Astrocyte (in vitro differentiated cells and primary cell): ENCODE data around the gene MRPL12. TPM values are rescaled to one million over a fixed set of nuclear protein-coding genes. Genes with fewer than 3 reads are reported as not detected.

Experiments used
- DNase-seq: peaks from one replicate; pipeline ENCODE4 v3.0.0-alpha.2; 2010; ENCODE audit warnings: low read depth
- FAIRE-seq: peaks from 2 replicates; lab custom pipeline; 2011; peaks lifted over from hg19 to GRCh38; lab: Jason Lieb, UNC
- H2AFZ ChIP-seq: 2 replicates; pipeline ENCODE4 v1.6.0; 2012; ENCODE audit warnings: low read depth, low read length, inconsistent platforms
- H3K27ac ChIP-seq: 2 replicates; pipeline ENCODE4 v1.5.1; 2011; ENCODE audit warnings: low read depth, low read length, inconsistent platforms
- H3K27me3 ChIP-seq: 2 replicates; pipeline ENCODE4 v1.6.0; 2011; ENCODE audit warnings: low read length, inconsistent platforms; ENCODE audit not compliant: insufficient read depth
- H3K36me3 ChIP-seq: 2 replicates; pipeline ENCODE4 v1.5.1; 2011; ENCODE audit warnings: low read length, inconsistent platforms; ENCODE audit not compliant: insufficient read depth
- H3K4me1 ChIP-seq: 2 replicates; pipeline ENCODE4 v1.5.1; 2011; ENCODE audit warnings: low read length, inconsistent platforms; ENCODE audit not compliant: insufficient read depth
- H3K4me2 ChIP-seq: 2 replicates; pipeline ENCODE4 v1.6.0; 2012; ENCODE audit warnings: low read length, inconsistent platforms
- H3K4me3 ChIP-seq: 2 replicates; pipeline ENCODE4 v1.5.1; 2011; ENCODE audit warnings: low read depth, mild to moderate bottlenecking, low read length, inconsistent platforms; ENCODE audit not compliant: insufficient read depth
- H3K79me2 ChIP-seq: 2 replicates; pipeline ENCODE4 v1.6.0; 2012; ENCODE audit warnings: mild to moderate bottlenecking, low read length, inconsistent platforms; ENCODE audit not compliant: insufficient read depth
- H3K9ac ChIP-seq: 2 replicates; pipeline ENCODE4 v1.6.0; 2012; ENCODE audit warnings: mild to moderate bottlenecking, low read length, inconsistent platforms
- H3K9me3 ChIP-seq: 2 replicates; pipeline ENCODE4 v1.5.1; 2012; ENCODE audit warnings: low read depth, mild to moderate bottlenecking, low read length, inconsistent platforms; ENCODE audit not compliant: insufficient read depth
- H4K20me1 ChIP-seq: 2 replicates; pipeline ENCODE4 v1.6.0; 2012; ENCODE audit warnings: low read length, inconsistent platforms; ENCODE audit not compliant: insufficient read depth
- H3K27ac Mint-ChIP-seq: one replicate; pipeline ENCODE4 v1.8.0; 2021; ENCODE audit warnings: mild to moderate bottlenecking, mixed read lengths; ENCODE audit not compliant: unreplicated experiment
- H3K27me3 Mint-ChIP-seq: one replicate; pipeline ENCODE4 v1.8.0; 2021; ENCODE audit warnings: low read depth, mixed read lengths; ENCODE audit not compliant: unreplicated experiment
- H3K36me3 Mint-ChIP-seq: one replicate; pipeline ENCODE4 v1.8.0; 2021; ENCODE audit warnings: low read depth, mixed read lengths; ENCODE audit not compliant: unreplicated experiment
- H3K4me1 Mint-ChIP-seq: one replicate; pipeline ENCODE4 v1.8.0; 2021; ENCODE audit warnings: low read depth, mixed read lengths; ENCODE audit not compliant: unreplicated experiment
- H3K4me3 Mint-ChIP-seq: one replicate; pipeline ENCODE4 v1.8.0; 2021; ENCODE audit warnings: mild to moderate bottlenecking, moderate library complexity, mixed read lengths; ENCODE audit not compliant: unreplicated experiment
- H3K9me3 Mint-ChIP-seq: one replicate; pipeline ENCODE4 v1.8.0; 2021; ENCODE audit warnings: mild to moderate bottlenecking, mixed read lengths; ENCODE audit not compliant: unreplicated experiment
- EZH2 ChIP-seq: IDR thresholded peaks from 2 replicates; pipeline ENCODE4 v1.6.1; 2012; ENCODE audit warnings: mild to moderate bottlenecking, low read length, inconsistent platforms; ENCODE audit not compliant: insufficient read depth
- total RNA-seq: library from RNA; stranded (reverse); gene quantifications from 2 replicates; pipeline ENCODE4 v1.2.1, GENCODE V29; 2021
- TF ChIP-seq, protein P1 (sequence below): IDR thresholded peaks from 2 replicates; pipeline ENCODE4 v1.5.1; 2011; ENCODE audit warnings: low read depth, mild to moderate bottlenecking, inconsistent platforms, low read length, moderate library complexity; ENCODE audit not compliant: insufficient read depth

MRPL12 gene
- total RNA-seq, 1 donor from 2014 or later, result 69.9 TPM

GRCh38 chr17:81716674-81716996, 13.5 kb downstream of the MRPL12 start:
- Histone ChIP-seq H3K27me3 (no peaks in the 10 kb centered on the region), H3K4me1 (peaks cover 17% of the 10 kb centered on the region), H3K36me3 (no peaks in the 10 kb centered on the region), H3K9me3 (no peaks in the 10 kb centered on the region), H3K4me3 (no peak overlapping the region), H3K79me2 (peaks cover 13% of the 10 kb centered on the region), H3K27ac (no peak overlapping the region), H2AFZ (no peak overlapping the region), H3K4me2 (no peak overlapping the region), H4K20me1 (peaks cover 18% of the 10 kb centered on the region), H3K9ac (no peak overlapping the region)
- Mint-ChIP-seq H3K27ac (no peak overlapping the region), H3K36me3 (no peaks in the 10 kb centered on the region), H3K4me1 (peaks cover 2% of the 10 kb centered on the region), H3K27me3 (no peaks in the 10 kb centered on the region), H3K4me3 (no peak overlapping the region), H3K9me3 (no peaks in the 10 kb centered on the region)
- no peak for FAIRE-seq
- TF ChIP-seq, protein P1, sequence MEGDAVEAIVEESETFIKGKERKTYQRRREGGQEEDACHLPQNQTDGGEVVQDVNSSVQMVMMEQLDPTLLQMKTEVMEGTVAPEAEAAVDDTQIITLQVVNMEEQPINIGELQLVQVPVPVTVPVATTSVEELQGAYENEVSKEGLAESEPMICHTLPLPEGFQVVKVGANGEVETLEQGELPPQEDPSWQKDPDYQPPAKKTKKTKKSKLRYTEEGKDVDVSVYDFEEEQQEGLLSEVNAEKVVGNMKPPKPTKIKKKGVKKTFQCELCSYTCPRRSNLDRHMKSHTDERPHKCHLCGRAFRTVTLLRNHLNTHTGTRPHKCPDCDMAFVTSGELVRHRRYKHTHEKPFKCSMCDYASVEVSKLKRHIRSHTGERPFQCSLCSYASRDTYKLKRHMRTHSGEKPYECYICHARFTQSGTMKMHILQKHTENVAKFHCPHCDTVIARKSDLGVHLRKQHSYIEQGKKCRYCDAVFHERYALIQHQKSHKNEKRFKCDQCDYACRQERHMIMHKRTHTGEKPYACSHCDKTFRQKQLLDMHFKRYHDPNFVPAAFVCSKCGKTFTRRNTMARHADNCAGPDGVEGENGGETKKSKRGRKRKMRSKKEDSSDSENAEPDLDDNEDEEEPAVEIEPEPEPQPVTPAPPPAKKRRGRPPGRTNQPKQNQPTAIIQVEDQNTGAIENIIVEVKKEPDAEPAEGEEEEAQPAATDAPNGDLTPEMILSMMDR, result no peak
- no peak for TF ChIP-seq EZH2
- no peak for DNase-seq

DNA sequence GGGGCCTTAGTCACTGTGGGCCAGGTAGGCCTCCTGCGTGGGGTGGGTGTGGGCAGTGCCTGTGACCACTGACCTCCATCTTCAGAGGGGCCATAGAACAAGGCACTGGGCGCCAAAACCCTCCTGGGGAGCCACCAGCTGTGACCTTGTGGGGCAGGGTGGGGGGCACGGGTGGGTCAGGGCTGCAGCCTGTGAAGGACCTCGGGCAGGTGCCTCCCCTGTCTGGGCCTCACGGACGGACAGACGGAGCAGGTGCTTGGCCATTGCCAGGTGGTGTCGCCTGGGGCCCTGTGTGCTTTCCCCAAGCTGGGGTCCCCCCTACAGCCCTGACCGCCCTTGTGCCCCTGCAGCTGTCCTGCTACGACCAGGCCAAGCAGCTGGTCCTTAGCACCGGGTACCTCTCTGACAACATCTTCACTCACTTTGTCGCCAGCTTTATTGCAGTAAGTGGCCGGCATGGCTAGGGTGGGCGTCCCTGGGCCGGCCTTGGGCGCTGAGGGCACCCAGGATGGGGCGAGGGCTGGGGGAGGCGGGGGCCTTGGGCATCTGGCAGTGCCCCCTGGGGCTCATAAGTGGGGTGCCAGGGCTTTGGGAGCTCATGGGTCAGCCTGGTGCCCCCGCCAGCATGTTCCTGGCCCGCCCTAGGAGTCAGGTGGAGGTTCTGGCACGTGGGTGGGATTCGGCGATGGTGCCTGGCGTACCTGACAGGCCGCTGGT, 14.0 kb downstream of the MRPL12 start:
- Histone ChIP-seq H3K9ac (no peak overlapping the region), H3K27me3 (no peaks in the 10 kb centered on the region), H3K4me1 (peaks cover 13% of the 10 kb centered on the region), H2AFZ (no peak overlapping the region), H4K20me1 (peaks cover 18% of the 10 kb centered on the region), H3K36me3 (no peaks in the 10 kb centered on the region), H3K9me3 (no peaks in the 10 kb centered on the region), H3K79me2 (peaks cover 13% of the 10 kb centered on the region), H3K4me3 (no peak overlapping the region), H3K27ac (no peak overlapping the region), H3K4me2 (no peak overlapping the region)
- Mint-ChIP-seq H3K4me1 (peaks cover 2% of the 10 kb centered on the region), H3K4me3 (no peak overlapping the region), H3K27me3 (no peaks in the 10 kb centered on the region), H3K9me3 (no peaks in the 10 kb centered on the region), H3K27ac (no peak overlapping the region), H3K36me3 (no peaks in the 10 kb centered on the region)
- TF ChIP-seq, protein P1, result no peak
- TF ChIP-seq EZH2, result no peak
- DNase-seq (no peak), FAIRE-seq (no peak)

- H3K27ac ChIP-seq, result no peak overlapping the region
- H3K4me3 ChIP-seq, result no peak overlapping the region
- FAIRE-seq (no peak), DNase-seq (no peak)
- Mint-ChIP-seq H3K4me1 (peaks cover 2% of the 10 kb centered on the region), H3K9me3 (no peaks in the 10 kb centered on the region), H3K27me3 (no peaks in the 10 kb centered on the region), H3K4me3 (no peak overlapping the region), H3K36me3 (no peaks in the 10 kb centered on the region), H3K27ac (no peak overlapping the region)
- H3K27me3 ChIP-seq, result no peaks in the 10 kb centered on the region
- peaks cover 16% of the 10 kb centered on the region for H4K20me1 ChIP-seq
- H3K9me3 ChIP-seq, result no peaks in the 10 kb centered on the region
- no peak overlapping the region for H2AFZ ChIP-seq
- no peak overlapping the region for H3K9ac ChIP-seq
- H3K79me2 ChIP-seq, result peaks cover 10% of the 10 kb centered on the region
- no peak overlapping the region for H3K4me2 ChIP-seq
- H3K4me1 ChIP-seq, result peaks cover 10% of the 10 kb centered on the region
- TF ChIP-seq, protein P1, result no peak
- TF ChIP-seq EZH2, result no peak
- H3K36me3 ChIP-seq, result no peaks in the 10 kb centered on the region
Observed at GRCh38 chr17:81717766-81718089, 14.6 kb downstream of the MRPL12 start.
